HTR-8/SVneo (cell line): ENCODE results near the gene SAT2.
"Not testable (repeated sequence)": the region's sequence is repeated elsewhere in the genome, so short reads cannot be mapped to it uniquely, and the experiment has no call there.

Experiments
- DNase-seq: peaks from one replicate; pipeline ENCODE4 v3.0.0; 2011; ENCODE audit warnings: low spot score, mixed read lengths; ENCODE audit not compliant: insufficient read length
- FAIRE-seq: peaks from 2 replicates; lab custom pipeline; 2011; peaks lifted over from hg19 to GRCh38; lab: Jason Lieb, UNC

SAT2 gene

DNA sequence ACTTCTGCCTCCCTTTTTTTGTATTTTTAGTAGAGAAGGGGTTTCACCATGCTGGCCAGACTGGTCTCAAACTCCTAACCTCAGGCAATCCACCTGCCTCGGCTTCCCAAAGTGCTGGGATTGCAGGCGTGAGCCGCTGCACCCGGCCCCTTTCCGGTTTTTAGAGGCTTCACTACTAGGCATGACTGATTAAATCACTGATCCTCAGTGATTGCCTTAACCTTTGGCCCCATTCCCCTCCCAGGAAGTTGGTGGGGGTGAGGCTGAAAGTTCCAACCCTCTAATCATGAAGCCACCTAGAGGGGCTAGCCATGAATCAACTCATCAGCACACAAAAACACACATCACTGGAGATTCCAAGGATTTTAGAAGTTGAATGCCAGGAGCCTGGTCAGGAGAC, 30.1 kb downstream of the SAT2 start:
- not testable (repeated sequence) for DNase-seq
- FAIRE-seq = peak; percentile 38

DNA sequence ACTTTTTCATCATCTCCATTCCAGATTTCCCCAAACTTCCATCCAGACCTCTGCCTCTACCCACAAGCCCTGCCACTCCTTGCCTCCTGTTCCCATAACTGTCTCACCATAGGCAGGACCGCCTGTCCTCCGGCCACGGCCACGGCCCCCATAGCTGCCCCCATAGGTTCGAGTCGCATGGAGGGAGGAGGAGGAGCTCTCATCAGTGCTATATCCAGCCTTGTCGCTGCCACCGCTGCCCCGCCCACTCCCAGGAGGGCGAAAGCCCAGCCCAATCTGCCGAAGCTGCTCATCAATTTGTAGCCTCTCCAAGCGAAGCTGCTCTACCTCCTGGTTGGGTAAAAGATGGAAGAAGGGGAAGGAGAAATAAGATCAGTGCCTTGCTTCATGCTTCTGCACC, 34.3 kb downstream of the SAT2 start:
- FAIRE-seq = no peak
- no peak for DNase-seq

GRCh38 chr17:7592422-7593021, 35.1 kb downstream of the SAT2 start:
- DNase-seq = no peak
- FAIRE-seq = no peak

DNA sequence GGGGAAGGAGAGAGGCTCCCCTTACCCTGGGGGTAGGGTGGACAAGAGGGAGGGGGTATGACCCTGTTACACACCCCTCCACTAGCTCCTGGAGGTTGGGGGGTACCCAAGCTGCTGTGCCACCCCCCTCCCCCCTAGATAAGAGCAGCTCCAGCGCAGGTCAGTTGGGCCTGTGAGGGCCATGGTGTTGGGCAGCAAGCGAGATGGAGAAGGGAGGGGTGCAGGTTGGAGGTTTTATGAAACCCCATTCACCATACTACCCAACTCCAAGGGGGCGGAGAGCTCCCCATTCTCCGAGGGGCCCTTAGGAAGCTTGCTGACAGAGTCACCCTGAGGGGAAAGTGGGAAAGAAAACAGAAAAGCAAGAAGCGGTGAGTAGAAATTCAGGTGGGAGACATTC, 36.0 kb downstream of the SAT2 start:
- FAIRE-seq = peak; percentile 52
- no peak for DNase-seq

GRCh38 chr17:7590743-7591142, 36.9 kb downstream of the SAT2 start:
- FAIRE-seq (peak; percentile 54), DNase-seq (no peak)

DNA sequence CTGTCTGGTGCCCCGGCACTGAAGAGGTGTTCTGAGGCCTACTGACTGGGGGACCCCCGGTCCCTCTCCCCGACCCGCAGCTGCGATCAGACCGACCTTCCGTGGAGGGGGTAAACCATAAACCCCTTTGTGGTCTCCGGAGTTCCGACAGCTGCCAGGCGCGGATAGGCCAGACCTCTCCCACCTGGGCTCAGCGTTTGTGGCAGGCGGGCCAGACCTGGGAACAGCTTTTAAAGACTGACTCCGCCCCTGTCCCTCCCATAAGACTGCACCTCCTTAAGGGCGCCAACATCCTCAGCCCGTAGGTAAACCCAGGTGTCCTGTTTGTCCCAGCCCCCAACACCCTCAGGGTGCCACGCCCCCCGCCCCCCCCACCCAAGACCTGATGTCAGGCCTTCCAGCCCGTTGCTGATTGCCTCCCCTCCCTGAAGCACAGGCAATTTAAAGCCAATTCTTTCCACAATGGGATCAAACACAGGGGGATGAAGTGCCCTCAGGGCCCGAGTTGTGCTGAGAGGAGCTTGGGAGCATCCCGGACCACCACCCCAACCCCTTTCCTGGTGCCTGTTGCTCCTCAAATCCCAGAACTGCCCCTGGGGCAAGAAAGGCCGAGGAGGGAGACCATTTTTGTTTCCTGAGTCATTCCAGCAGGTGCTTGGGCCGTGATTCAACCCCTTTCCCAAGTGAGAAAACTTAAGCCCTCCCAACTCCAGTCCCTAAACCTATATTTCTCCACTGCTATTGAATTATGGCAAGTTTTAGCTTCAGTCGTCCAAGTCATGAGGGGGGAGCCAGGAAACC, 37.5 kb downstream of the SAT2 start, which contains the start of gene SOX15:
Gene SOX15, minus strand, starts transcription at position 204 of the 801 bp plus-strand sequence. CDS start 418 bp downstream, outside the sequence.
- no peak for DNase-seq
- no peak for FAIRE-seq

- DNase-seq (no peak), FAIRE-seq (no peak)
Measured at GRCh38 chr17:7589204-7589868, 38.3 kb downstream of the SAT2 start.

DNA sequence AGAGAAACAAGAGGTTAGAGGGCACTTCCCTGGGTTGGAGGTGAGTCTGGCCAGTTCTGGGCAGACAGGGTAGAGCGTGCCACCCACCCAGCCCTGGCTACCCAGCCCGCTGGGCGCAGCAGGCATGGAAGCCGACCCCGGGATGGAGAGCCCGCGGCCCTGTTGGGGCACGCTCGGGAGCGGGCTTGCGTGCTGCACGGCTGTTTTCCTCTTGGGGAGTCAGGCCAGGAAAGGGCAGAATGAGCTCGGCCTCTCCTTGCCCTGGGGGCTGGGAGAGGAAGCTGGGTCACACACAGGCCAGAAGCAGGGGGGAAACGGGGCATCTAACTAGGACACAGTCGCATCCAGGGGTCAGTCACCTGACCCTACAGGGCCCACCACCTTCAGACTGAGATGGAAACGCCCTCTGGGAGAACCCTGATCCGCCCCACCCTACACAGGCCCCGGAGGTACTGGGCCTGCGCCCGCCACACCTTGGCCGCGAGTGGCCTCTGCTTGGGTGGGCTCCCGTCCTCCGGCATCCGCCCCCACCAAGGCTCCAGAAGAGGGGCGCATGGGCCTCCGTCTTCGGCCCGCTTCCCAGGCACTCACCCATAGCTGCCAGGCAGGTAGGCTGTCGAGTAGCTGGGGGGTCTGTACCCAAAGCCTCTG, 38.9 kb downstream of the SAT2 start:
- no peak for FAIRE-seq
- no peak for DNase-seq

GRCh38 chr17:7587420-7588151, 40.0 kb downstream of the SAT2 start:
- DNase-seq = no peak
- peak; percentile 26 for FAIRE-seq

- FAIRE-seq = peak; percentile 44
- DNase-seq = no peak
Measured at GRCh38 chr17:7586673-7587419, 40.8 kb downstream of the SAT2 start.

DNA sequence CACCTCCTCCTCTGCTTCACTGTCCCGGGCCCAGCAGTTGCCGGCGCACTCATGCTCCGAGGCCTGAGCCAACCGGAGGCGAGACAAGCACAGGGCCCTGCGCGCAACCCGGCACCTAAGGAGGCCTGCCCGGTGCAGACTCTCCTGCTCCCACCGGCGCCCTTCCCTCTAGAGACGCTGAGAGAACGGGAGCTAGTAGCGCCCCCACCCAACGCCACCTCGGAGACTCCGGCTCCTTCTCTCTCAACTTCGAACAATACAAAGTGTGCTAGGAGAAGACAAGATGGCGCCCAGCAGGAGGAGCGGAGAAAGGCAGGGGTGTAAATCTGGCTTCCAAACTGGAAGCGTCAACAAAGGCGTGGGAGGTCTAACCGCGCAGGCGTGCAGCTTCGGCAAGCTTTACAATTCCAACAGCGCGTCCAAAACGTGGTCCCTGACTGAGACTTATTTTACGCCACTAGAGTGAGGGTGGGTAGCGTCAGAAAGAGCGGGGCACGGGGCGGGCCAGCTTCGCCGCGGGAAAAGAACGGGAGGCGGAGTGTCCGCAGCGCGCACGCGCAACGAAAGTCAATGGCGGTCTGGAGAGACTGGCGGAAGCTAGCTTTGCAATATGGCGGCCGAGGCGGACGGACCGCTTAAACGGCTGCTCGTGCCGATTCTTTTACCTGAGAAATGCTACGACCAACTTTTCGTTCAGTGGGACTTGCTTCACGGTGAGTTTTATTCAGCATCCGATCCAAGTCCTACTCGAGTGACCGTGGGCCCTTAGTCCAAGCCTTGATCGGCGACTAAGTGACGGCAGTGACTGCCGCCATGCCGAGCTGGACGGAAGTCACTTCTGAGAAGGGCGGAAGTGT, 44.1 kb downstream of the SAT2 start, which contains the start of gene MPDU1:
Gene MPDU1, plus strand, starts transcription at position 600 of the 857 bp plus-strand sequence. Its CDS starts 11 bp downstream, at position 611.
- FAIRE-seq = peak; percentile 97
- DNase-seq = peak; percentile 96

DNA sequence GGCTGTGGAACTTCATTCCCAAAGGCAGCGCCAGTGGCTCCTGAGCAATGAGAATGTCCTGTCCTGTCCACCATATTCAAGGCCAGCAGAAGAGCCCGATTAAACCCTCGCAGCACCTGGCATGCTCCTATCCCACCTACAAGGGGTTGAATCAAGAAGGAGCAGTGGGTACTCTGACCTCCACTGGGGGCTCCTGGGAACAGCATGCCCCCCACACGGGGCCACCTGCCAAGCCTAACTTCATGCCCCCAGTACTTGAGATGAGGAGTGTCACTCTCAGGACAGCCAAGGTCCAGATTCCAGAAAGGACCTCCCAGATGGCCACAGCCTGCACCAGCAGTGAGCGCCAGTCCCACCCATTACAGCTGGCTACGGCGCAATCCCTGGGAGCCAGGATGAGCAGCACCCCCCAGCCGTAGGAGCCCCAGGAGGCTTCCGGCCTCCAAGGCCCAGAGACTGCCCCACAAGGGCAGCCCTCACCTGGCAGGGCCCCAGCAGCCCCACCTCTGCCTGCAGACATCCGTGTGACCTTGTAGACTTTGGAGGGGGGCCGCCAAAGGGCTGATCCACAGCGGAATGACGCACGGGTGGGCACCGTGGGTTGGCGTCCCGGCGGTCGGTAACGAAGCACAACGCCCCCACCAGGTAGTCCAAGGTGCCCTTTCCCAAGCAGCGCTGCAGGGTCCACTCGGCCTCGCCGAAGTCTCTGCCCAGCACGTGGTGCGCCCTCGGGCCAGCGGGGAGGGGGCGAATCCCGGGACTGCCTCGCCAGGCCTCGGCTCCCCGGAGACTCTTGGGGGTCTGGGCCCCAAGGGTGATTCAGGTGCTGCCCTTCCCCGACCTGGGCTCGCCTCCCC, 45.0 kb downstream of the SAT2 start:
- DNase-seq = no peak
- no peak for FAIRE-seq

DNA sequence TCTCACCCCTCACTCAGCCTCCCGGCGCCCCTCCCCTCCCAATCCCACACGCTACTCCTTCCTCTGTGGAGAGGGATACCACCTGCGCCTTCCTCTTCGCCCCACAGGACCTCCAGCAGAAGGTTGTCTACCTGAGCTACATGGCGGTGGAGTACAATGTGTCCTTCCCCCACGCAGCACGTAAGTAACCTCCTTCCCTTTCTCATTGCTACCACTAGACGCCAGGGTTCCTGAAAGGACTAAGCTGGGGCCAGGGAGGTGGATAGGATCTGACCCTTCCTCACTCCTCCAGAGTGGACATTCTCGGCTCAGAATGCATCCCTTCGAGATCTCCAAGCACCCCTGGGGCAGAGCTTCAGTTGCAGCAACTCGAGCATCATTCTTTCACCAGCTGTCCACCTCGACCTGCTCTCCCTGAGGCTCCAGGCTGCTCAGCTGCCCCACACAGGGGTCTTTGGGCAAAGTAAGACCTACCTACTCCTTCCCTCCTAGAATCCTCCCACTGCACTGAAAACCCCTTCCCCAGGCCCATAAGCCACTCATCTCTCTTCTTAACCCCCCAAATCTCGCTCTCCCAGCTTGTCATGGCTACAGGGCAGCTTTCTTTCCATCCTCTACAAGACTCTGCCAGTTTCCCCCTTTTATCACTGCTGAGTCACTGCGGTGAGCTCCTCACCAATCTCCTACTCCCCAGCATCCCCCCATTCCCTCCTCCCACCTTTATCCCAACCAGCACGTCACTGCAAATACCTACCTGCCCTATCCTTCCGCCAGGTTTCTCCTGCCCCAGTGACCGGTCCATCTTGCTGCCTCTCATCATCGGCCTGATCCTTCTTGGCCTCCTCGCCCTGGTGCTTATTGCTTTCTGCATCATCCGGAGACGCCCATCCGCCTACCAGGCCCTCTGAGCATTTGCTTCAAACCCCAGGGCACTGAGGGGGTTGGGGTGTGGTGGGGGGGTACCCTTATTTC, 46.7 kb downstream of the SAT2 start:
- DNase-seq (no peak), FAIRE-seq (no peak)

DNA sequence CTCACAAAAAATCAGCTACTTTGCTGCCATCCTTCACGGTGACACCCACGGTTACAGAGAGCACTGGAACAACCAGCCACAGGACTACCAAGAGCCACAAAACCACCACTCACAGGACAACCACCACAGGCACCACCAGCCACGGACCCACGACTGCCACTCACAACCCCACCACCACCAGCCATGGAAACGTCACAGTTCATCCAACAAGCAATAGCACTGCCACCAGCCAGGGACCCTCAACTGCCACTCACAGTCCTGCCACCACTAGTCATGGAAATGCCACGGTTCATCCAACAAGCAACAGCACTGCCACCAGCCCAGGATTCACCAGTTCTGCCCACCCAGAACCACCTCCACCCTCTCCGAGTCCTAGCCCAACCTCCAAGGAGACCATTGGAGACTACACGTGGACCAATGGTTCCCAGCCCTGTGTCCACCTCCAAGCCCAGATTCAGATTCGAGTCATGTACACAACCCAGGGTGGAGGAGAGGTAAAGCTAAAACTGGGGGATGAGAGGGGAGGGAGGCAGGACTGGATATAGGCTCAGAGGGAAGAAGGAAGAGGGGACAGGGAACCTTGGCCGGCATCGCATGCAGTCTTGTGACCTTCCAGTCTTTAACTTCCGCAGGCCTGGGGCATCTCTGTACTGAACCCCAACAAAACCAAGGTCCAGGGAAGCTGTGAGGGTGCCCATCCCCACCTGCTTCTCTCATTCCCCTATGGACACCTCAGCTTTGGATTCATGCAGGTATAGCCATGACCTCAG, 47.6 kb downstream of the SAT2 start:
- no peak for FAIRE-seq
- DNase-seq = no peak

DNA sequence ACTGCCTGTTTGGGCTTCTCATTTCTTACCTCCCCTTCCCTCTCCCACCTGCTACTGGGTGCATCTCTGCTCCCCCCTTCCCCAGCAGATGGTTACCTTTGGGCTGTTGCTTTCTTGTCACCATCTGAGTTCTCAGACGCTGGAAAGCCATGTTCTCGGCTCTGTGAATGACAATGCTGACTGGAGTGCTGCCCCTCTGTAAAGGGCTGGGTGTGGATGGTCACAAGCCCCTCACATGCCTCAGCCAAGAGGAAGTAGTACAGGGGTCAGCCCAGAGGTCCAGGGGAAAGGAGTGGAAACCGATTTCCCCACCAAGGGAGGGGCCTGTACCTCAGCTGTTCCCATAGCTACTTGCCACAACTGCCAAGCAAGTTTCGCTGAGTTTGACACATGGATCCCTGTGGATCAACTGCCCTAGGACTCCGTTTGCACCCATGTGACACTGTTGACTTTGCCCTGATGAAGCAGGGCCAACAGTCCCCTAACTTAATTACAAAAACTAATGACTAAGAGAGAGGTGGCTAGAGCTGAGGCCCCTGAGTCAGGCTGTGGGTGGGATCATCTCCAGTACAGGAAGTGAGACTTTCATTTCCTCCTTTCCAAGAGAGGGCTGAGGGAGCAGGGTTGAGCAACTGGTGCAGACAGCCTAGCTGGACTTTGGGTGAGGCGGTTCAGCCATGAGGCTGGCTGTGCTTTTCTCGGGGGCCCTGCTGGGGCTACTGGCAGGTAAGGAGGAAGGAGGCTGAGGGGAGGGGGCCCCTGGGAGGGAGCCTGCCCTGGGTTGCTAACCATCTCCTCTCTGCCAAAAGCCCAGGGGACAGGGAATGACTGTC, 48.4 kb downstream of the SAT2 start, which contains the start of gene CD68:
Gene CD68, plus strand, starts transcription at position 638 of the 833 bp plus-strand sequence. Its CDS starts 40 bp downstream, at position 678.
- DNase-seq = peak; percentile 83
- FAIRE-seq = peak; percentile 36
